CD4-positive, alpha-beta T cell treated with Interleukin-10 for 1 hour (primary cell): ENCODE data around the gene NUTF2.
"Not testable (repeated sequence)": the region's sequence is repeated elsewhere in the genome, so short reads cannot be mapped to it uniquely, and the experiment has no call there.

ENCODE experiments used
- DNase-seq: peaks from one replicate; pipeline ENCODE4 v3.0.0-alpha.2; 2020

The NUTF2 gene

DNA sequence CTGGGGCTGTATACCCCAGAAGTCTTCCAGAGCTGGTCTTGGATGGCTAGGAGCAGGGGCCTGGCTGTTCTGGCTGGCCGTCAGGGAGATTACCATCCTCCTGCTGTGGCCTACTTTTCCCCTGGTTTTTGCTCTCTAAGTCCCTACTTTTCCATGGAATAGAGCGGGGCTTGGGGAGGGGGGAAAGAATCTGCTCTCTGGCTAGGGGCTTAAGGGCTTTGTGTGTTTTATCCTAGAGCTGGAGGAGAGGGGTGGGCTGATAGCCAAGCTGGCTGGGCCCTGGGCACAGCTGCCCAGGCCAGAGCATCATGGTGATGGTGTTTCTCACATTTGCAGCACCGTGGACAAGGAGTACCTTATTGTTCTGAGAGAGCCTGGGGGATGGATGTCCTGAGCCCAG lies 41.6 kb downstream of the NUTF2 start:
- DNase-seq, result no peak

DNA sequence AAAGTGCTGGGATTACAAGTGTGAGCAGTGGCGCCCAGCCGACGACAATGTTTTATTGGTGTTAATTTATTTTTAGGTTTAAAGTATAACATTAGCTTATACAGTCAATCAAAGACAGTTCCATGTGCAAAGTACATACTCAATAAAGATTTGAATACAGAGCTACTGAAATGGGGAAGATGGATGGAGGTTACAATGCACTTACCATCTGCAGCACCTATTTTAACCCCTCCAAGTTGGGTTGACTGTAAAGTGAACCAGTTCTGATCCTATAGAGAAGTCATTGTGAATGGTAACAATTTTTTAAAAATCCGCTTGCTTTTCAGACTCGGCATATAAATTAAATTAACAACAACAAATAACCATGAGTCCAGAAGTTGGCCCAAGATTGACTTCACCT lies 45.6 kb downstream of the NUTF2 start:
- DNase-seq, result no peak

DNA sequence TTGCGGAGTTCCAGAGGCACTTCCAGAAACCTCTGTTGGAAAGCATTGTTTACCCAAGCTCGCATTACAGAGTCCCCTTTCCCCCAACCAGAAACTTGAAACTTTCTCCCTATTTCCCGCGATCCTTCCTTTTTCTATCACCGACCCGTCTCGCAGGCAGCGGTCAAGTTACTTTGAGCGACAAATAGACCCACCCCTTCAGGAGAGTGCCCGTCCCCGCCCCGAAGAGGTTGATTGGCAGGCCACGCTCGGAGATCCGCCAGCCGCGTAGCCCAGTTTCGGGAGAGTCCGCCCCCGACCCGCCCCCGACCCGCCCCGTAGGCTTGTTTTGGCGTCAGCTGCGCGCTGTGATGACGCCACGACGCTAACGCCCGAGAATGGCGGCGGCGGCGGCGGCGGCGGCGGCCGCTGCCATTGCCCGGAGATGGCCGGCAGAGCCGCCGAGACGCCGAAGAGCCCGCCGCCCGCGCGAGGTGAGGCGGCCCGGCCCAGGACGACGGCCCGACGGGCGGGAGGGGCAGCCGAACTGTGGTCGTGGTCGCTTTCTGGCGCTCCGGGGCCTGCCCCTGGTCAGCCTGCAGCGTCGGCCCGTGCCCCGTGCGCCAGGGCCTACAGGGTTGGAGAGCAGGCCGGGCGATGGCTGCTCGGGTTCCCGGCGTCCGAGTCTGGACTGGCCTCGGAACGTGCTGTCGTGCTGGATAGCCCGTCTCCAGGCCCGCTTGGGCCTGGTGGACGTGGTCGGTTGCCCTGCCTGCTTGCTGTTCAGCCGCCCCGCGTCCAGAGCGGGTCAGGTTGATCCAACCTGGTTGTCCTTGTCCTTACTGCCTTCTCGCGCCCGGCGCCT lies 46.4 kb downstream of the NUTF2 start, which contains the start of gene PSKH1:
PSKH1 (plus strand) TSS at position 356 of the 844 bp plus-strand sequence. CDS start 15,496 bp downstream, outside the sequence.
- peak; percentile 94 for DNase-seq

DNA sequence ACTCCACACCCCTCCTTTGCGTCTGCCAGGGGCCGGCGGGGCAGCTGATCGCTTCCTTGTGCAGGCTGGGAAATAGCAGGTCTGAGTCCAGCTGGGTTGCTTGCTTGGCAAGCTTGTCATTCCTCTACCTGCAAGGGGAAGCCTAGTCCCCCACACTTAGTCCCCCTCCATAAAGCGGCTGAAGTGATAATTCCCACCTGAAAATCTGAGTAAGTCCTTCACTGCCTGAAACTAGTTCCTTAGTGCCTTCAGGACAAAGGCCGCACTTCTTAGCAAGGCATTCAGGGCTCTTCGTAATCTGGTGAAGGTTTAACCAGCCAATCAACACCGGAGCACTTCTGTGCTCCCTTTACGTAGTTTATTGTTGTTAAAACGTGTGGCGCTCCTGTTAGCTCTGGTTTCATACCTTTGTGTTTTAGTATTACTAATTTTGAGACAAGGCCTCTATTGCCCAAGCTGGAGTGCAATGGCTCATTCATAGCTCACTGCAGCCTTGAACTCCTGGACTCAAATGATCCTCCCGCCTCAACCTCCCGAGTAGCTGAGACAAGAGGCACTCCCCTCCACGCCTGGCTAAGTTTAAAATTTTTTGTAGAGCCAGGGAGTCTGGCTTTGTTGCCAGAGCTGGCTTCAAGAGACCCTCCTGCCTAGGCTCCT lies 47.1 kb downstream of the NUTF2 start:
- no peak for DNase-seq

DNA sequence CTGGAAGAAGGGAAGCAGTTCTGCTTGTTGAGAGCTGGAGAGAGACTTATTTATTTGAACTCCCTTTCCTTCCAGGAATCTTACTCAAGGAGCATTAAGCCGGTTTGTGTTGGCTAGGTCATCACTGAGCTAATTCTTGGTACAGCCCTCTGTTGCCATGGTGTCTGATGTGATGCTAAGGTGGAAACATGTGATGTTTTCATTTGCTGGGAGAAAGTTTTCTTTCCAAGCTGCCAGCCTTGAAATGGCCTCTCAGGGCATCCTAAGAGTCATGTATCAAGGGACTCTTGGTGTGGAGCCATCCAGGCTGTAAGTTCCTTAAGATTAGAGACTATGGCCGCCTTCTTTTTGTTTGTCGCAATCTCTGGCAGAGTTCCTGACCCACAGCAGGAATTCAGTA lies 50.5 kb downstream of the NUTF2 start:
- DNase-seq, result no peak

DNA sequence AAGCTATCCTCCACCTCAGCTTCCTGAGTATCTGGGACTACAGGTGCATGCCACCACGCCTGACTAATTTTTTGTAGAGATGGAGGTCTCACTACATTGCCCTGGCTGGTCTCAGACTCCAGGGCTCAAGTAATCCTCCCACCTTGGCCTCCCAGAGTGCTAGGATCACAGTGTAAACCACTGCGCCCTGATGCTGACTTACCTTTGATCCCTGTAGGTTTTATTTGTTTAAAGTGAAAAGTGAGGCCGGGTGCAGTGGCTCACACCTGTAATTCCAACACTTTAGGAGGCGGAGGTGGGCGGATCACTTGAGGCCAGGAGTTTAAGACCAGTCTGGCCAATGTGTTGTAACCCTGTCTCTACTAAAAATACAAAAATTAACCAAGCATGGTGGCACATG lies 55.0 kb downstream of the NUTF2 start:
- DNase-seq, result no peak

DNA sequence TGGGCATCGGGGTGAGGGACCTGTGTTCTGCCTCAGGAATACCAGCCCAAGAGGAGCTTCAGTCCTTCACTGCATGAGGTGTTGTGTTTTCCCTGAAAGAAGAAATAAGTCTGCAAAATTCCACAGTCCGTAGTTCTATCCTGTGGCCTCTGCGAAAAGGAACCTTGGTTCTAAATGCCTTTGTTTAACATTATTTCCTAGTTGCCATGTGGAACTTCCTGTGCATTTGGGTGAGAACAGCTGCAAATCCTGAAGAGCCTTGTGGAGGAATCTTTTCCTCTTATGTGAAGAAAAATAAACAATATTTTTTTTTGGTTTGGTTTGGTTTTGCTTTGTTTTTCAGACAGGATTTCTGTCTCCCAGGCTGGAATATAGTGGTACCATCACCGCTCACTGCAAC lies 56.1 kb downstream of the NUTF2 start:
- DNase-seq, result no peak

DNA sequence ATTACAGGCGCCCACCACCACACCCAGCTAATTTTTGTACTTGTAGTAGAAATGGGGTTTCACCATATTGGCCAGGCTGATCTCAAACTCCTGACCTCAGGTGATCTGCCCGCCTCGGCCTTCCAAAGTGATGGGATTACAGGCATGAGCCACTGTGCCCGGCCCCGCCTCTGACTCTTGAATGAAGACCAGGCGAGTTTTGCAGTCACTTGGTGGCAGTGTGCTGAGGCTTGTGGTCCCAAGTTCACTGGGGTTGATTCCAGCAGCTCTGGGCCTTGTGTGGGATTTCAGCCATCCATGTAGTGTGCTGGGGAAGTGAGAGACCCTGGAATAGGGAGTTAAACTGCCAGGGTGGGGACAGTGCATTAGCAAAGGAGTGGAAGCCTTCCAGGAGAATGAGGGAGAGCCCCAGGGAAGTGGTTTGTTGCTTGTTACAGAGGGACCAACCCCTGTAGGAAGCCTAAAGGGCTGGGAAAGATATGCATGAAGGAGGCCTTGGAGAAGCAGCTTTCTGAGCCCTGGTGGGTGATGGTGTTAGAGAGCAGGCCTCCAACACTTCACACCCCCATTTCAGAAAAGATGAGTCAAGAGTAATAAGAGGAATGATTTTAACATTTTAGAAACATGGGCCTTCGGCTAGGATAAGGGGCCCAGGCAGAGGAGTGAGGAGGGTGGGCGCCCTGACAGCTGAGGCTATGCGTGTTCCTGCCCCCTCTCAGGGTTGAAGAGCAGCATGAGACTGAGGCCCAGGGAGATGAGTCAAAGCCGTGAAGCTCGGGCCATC lies 60.9 kb downstream of the NUTF2 start:
- no peak for DNase-seq

DNA sequence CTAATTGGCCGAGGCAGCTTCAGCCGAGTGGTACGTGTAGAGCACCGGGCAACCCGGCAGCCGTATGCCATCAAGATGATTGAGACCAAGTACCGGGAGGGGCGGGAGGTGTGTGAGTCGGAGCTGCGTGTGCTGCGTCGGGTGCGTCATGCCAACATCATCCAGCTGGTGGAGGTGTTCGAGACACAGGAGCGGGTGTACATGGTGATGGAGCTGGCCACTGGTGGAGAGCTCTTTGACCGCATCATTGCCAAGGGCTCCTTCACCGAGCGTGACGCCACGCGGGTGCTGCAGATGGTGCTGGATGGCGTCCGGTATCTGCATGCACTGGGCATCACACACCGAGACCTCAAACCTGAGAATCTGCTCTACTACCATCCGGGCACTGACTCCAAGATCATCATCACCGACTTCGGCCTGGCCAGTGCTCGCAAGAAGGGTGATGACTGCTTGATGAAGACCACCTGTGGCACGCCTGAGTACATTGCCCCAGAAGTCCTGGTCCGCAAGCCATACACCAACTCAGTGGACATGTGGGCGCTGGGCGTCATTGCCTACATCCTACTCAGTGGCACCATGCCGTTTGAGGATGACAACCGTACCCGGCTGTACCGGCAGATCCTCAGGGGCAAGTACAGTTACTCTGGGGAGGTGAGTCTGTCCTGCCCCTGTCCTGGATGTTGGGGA lies 62.5 kb downstream of the NUTF2 start:
- DNase-seq, result no peak

DNA sequence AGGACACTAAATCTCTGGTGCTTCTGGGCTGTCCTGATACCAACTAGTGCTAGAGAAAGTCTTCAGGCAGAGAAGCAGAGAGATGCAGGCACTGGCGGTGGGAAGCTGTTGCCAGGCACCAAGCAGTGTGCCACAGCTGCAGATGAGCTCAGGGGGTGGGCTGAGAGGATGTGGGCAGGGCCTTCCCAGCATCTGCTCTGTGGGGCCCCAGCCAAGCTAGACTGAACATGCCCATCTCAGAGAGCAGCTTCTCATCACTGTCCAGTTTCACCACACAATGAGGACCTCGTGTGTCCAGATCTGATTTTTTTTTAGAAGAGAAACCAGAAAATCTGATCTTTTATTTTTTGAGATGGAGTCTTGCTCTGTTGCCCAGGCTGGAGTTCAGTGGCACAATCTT lies 63.4 kb downstream of the NUTF2 start:
- DNase-seq, result no peak

DNA sequence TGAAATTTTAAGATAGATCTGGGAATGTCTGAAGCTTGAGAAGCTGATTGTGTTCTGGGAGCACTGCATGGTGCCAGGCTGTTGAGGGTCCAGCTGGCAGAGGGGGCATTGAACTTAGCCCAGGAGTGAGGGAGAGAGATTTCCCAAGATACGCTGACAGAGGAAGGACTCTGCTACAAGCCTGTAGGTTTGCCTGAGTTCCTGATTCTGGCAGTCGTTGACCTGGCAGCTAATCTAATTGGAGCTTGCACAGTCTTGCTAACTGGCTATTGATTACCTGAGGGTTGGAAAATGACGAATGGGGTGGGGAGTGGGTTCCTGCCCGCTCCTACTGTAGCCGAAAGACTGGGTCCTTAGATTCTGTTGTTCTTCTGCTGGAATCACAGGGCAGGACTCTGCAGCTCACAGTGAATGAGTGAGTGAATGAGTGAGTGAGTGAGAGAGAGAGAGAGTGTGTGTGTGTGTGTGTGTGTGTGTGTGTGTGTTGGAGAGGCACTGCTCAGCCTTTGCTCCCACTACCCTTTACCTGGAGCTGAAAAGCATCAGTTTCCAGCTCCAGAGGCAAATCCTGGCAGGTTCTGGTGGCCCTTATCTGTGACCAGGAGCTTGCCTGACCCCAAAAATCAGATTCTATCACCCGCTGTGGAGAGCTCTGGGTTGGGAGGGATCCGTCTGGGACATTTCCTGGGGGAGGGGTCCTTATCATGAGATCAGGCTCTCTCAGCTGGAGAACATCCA lies 68.2 kb downstream of the NUTF2 start:
- no peak for DNase-seq

DNA sequence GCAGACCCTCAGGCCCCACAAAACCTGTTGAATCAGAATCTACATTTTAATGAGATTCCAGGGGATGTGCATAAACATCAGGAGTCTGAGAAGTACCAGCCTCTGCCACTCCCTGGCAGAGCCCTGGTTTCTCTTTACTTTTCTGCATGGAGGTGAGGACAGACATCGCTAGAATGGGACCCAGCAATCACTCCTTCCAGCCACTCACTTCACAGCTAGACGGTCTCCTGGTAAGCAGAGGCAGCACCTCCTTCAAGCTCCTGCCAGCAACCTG lies 68.7 kb downstream of the NUTF2 start:
- DNase-seq, result not testable (repeated sequence)

DNA sequence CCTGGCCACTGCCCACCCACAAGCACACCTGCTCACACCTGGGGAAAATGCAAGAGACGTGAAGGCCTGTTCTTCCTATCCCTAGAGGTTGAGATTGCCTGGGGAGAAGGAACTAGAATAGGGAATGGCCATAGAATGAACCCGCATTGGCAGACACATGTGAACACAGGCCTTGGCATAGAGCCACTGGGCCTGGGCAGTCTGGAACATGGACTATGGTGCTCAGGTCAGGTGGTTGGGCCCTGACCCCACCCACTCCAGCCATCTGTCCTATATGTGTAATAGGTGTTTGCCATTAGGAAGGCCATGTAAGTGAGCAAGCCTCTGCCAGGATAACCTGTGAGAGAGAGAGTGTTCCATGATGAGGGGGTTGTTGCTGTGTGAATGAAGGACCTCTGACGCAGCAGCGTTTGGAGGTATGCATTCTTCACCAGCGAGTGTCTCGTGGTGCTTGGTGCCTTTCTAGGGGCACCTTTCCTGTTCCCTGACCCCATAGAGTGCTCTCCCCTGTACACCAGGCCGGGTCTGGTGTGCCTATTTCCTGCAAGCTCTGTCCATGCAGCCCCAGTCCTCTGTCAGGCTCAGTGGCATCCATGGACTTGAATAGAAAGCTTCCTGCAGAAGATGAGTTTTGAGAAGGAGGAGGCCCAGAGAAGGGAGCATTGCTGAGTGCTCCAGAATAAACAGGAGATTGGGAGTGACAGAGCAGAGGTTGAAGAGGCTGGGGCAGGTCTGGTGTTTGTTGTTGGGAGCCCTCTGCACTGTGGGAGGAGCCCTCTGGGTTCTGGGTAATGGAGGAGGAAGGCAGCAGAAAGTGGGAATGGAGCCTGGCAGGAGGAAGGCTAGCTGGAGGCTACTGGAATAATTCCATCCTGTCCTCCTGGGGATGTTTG lies 69.3 kb downstream of the NUTF2 start:
- no peak for DNase-seq

DNA sequence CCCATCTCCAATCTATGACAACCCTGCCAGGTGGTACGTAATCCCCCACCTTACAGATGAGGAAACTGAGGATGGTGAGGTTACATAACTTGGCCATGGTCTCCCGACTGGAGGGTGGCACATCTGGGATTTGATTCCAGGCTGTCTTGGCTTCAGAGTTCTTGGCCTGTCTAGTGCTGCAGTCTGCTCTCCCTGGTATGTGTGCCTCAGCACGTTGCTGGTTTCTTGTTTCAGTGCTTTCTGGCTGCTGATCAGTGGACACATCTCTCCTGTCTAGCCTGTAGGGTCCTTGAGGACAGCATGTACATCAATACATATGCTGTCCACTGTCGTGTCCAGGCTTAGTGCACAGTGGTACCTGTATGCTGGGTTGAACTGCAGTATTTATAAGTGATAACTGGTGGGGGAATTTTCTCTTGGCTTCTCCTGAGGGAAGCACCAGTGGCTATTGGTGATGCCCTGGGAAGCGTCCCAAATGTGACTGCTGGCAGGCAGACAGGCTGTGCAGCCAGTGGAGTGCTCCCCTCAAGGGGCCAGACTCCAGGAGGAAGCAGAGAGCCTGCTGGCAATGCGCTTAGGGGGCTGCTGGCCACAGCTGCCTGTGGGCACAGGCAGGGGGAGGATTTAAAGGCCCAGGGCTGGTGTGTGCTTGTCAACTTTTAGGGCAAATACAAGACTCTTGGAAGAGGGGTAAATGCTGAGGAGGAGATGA lies 70.6 kb downstream of the NUTF2 start:
- no peak for DNase-seq

DNA sequence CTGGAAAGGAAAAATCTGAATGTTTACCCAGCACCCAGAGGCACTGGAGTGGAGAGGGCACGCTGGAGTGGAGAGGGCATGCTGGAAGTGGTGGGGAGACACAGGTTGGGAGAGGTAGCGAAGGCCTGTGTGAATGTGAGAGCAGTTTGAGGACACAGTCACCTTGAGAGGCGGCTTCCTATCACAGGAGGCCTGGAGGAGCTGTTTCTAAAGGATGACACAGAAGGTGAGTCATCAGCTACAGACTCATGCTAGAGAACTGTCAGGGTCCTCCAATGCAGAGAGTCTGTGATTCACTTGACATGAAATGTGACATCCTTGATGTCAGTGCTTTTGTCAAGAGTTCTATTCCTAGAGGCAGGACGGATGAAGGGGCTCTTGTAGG lies 71.1 kb downstream of the NUTF2 start:
- no peak for DNase-seq

DNA sequence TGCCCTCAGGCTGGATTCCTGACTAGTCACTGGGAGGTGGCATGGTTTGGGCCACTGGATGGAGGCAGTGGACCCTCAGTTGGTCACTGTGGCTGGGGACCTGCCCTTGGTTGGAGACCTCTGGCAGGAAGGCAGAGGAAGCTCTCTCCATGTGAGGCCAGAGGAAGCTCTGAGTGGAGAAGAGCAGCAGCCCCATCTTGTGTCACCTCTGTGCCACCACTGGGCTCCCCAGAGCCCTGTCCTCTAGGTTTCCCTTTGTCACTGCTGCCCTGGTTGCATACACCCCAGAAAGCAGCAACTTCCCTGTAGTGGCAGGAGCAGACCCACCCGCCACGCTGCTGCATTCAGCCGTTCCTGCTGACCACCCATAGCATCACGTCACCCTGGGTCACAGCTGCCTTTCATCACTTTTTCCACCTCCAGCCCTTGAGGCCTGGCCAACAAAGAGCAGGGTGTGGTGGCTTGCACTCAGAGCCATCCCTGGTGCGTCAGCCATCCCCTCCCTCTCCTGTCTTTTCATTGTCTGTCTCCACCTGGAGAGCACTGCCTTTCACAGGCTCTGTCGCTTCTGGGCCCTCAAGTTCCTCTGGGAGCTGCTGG lies 73.0 kb downstream of the NUTF2 start:
- no peak for DNase-seq
